Stimulated activated CD8-positive, alpha-beta memory T cell treated with anti-CD3 and anti-CD28 coated beads, Interleukin-7, amount 100 ng/mL, for 48 hours (primary cell): Measurements from ENCODE around the gene LRPPRC.
"Not testable (repeated sequence)": the region's sequence is repeated elsewhere in the genome, so short reads cannot be mapped to it uniquely, and the experiment has no call there.

Source experiments
- DNase-seq, 2 donors: peaks; one replicate each; pipeline ENCODE4 v3.0.0-alpha.2; 2020; ENCODE audit warnings: low read depth in 1 of 2; ENCODE audit errors: extremely low read depth in 1 of 2

LRPPRC gene

GRCh38 chr2:43995733-43996533, at the start of gene LRPPRC:
TSS of gene LRPPRC (minus strand) at chr2:43995989. CDS start at chr2:43995947, 42 bp downstream.
- DNase-seq, result peak; percentile 69 to 91

GRCh38 chr2:44045061-44045460, 49.3 kb upstream of the LRPPRC start:
- no peak for DNase-seq

- DNase-seq, result peak; percentile 53 to 73
Observed at GRCh38 chr2:44044281-44044720, 48.5 kb upstream of the LRPPRC start.

GRCh38 chr2:44040365-44040764, 44.6 kb upstream of the LRPPRC start:
- no peak for DNase-seq

GRCh38 chr2:44038277-44038676, 42.5 kb upstream of the LRPPRC start:
- DNase-seq, result no peak

GRCh38 chr2:44037221-44037620, 41.4 kb upstream of the LRPPRC start:
- DNase-seq, result no peak

- DNase-seq, result no peak
Observed at GRCh38 chr2:44033947-44034346, 38.2 kb upstream of the LRPPRC start.

- not testable (repeated sequence) for DNase-seq
Observed at GRCh38 chr2:44027076-44027475, 31.3 kb upstream of the LRPPRC start.

GRCh38 chr2:44016282-44016681, 20.5 kb upstream of the LRPPRC start:
- no peak for DNase-seq

- no peak for DNase-seq
Observed at GRCh38 chr2:44015239-44015638, 19.4 kb upstream of the LRPPRC start.

GRCh38 chr2:44013205-44013604, 17.4 kb upstream of the LRPPRC start:
- DNase-seq, result not testable (repeated sequence)

- DNase-seq, result no peak
Observed at GRCh38 chr2:44010266-44010665, 14.5 kb upstream of the LRPPRC start.

- DNase-seq, result no peak
Observed at GRCh38 chr2:44009136-44009735, 13.4 kb upstream of the LRPPRC start.

GRCh38 chr2:44005846-44006245, 10.1 kb upstream of the LRPPRC start:
- DNase-seq, result no peak

GRCh38 chr2:44004735-44005602, 9.2 kb upstream of the LRPPRC start:
- DNase-seq, result no peak

GRCh38 chr2:44001716-44002115, 5.9 kb upstream of the LRPPRC start:
- no peak for DNase-seq

GRCh38 chr2:43998263-43998662, 2.5 kb upstream of the LRPPRC start:
- DNase-seq, result no peak

GRCh38 chr2:43993437-43993836, 2.4 kb downstream of the LRPPRC start:
- no peak for DNase-seq

- no peak for DNase-seq
Observed at GRCh38 chr2:43989545-43989944, 6.2 kb downstream of the LRPPRC start.

GRCh38 chr2:43986600-43986999, 9.2 kb downstream of the LRPPRC start:
- DNase-seq, result no peak

- no peak for DNase-seq
Observed at GRCh38 chr2:43985359-43985758, 10.4 kb downstream of the LRPPRC start.
